Epithelial cell of esophagus (primary cell): ENCODE measurements around the gene SPATA13.

Experiments used
- DNase-seq: peaks from one replicate; pipeline ENCODE4 v3.0.0; 2010; ENCODE audit warnings: low read depth
- H3K4me3 ChIP-seq: 2 replicates; pipeline ENCODE4 v1.5.1; 2011; ENCODE audit warnings: mild to moderate bottlenecking, low read length, control low read depth
- CTCF ChIP-seq: IDR thresholded peaks from 2 replicates; pipeline ENCODE4 v1.5.1; 2011; ENCODE audit warnings: low read depth, mild to moderate bottlenecking, low read length, control low read depth, inconsistent platforms; ENCODE audit not compliant: insufficient read depth; ENCODE audit errors: missing control alignments

Gene SPATA13

GRCh38 chr13:24225062-24225461, 64.5 kb downstream of the SPATA13 start:
- H3K4me3 ChIP-seq, result no peak overlapping the region
- no peak for TF ChIP-seq CTCF
- DNase-seq, result no peak

DNA sequence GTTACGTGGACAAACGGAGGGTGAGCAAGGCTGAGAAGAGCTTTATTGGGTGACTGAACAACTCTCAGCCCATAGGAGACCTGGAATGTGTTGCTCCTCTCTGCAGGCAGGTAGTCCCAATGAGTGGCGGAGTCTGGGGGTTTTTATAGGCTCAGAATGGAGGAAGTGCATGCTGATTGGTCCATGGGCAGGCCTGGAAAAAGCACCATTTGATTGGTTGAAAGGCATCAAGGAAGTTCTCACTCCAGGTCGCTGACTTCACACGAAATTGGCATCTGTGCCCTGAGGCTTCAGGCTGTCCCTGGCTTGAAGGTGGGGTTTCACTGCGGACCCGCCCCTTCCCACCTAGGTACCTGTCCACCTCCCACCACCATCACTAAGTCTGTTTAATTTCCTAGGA, 65.4 kb downstream of the SPATA13 start:
- no peak for TF ChIP-seq CTCF
- no peak for DNase-seq
- H3K4me3 ChIP-seq, result no peak overlapping the region

DNA sequence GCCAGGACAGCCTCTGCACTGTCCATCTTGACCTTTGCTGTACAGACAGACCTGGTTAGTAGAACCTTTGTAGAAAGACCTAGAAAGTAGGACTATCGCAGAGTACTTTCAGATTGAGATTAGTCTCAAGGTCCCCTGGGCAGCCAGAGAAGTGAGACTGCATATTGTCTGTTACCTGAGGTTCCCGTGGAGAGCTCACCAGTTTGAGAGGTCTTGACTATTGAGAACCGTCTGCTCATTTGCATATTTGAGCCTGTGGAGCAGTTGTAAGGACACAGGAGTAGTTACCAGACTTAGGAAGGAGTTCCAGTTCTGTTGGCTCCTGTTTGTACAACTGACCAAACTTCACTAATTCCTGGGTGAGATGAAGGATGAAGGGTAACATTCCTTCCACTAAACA, 66.2 kb downstream of the SPATA13 start:
- no peak for TF ChIP-seq CTCF
- DNase-seq, result no peak
- H3K4me3 ChIP-seq, result no peak overlapping the region

- H3K4me3 ChIP-seq, result no peak overlapping the region
- DNase-seq, result peak; percentile 75
- peak; percentile 96 for TF ChIP-seq CTCF
Observed at GRCh38 chr13:24228852-24229458, 68.4 kb downstream of the SPATA13 start.

DNA sequence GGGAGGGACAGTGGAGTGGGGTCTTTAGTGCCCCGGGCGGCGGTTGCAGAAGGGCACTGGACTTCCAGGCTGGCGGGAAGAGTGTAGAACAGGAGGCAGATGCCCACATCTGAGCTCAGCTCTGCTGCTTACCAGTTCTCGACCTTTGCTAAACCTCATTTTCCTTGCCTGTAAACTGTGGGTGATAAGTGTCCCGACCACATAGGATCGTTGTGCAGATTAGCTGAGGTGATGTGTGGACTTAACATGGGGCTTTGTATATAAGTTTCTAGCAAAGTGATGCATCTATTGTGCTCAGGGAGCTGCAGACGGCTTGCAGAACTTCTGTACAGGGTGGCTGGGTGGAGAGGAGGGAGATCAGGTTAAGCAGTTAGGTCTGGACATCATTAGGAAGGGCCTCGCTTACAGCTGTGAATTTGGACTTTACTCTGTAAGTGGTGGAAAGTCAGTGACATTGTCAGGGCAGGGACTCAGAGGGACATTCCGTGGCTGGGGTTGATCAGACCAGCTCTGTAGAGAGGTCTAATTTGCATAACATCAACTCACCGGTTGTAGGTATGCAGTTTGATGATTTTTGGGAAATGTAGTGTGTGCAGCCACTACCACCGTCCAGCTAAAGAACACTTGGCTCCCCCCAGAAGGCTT, 70.0 kb downstream of the SPATA13 start:
- H3K4me3 ChIP-seq, result no peak overlapping the region
- DNase-seq, result no peak
- no peak for TF ChIP-seq CTCF

GRCh38 chr13:24231377-24231776, 70.9 kb downstream of the SPATA13 start:
- DNase-seq, result no peak
- H3K4me3 ChIP-seq, result no peak overlapping the region
- TF ChIP-seq CTCF, result no peak

DNA sequence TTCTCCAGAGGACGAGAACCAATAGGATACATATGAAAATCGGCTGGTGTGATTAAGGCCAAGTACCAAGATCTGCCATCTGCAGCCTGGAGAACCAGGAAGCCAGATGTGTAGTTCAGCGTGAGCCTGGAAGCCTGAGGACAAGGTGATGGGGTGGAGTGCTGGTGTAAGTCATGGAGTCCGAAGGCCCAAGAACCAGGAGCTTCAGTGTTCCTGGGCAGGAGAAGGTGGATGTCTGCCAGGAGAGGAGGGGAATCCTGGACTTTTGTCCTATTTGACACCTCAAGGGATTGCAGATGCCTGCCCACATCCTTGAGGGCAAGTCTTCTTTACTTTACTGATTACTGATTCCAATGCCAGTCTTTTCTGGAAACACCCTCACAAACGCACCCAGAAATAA, 71.5 kb downstream of the SPATA13 start:
- DNase-seq, result no peak
- H3K4me3 ChIP-seq, result no peak overlapping the region
- TF ChIP-seq CTCF, result no peak
